ENCODE measurements around the gene TNFRSF25.
A peak's percentile ranks its signal among the peaks of the same experiment; 100 is the strongest.
"Not testable (repeated sequence)": the region's sequence is repeated elsewhere in the genome, so short reads cannot be mapped to it uniquely, and the experiment has no call there.

TNFRSF25 gene

GRCh38 chr1:6435129-6435528, 30.8 kb downstream of the TNFRSF25 start:
- no peak for TF ChIP-seq CTCF (IDR thresholded peaks at IDR 0.05; ENCODE audit: extremely low read depth, missing control alignments)
- no peak for DNase-seq (ENCODE audit: low spot score)

DNA sequence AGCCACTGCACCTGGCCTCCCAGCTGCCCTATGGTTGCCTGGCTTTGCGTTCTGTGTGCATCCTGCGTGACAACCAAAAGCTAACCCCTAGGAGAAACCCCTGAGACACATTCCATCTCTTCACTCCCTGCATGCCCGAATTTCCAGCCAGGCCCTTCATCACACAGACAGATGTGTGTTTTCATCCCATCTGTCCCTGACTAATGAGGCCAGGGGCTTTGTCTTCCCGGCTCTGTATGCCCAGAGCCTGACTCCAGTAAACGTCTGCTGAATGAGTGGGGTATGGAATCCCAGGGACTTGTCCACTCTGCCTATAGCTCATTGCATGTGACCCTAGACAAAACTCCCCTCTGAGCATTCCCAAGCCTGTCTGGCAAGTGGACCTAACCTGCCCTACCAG, 31.8 kb downstream of the TNFRSF25 start:
- no peak for DNase-seq (ENCODE audit: low spot score)
- no peak for TF ChIP-seq CTCF (IDR thresholded peaks at IDR 0.05; ENCODE audit: extremely low read depth, missing control alignments)

DNA sequence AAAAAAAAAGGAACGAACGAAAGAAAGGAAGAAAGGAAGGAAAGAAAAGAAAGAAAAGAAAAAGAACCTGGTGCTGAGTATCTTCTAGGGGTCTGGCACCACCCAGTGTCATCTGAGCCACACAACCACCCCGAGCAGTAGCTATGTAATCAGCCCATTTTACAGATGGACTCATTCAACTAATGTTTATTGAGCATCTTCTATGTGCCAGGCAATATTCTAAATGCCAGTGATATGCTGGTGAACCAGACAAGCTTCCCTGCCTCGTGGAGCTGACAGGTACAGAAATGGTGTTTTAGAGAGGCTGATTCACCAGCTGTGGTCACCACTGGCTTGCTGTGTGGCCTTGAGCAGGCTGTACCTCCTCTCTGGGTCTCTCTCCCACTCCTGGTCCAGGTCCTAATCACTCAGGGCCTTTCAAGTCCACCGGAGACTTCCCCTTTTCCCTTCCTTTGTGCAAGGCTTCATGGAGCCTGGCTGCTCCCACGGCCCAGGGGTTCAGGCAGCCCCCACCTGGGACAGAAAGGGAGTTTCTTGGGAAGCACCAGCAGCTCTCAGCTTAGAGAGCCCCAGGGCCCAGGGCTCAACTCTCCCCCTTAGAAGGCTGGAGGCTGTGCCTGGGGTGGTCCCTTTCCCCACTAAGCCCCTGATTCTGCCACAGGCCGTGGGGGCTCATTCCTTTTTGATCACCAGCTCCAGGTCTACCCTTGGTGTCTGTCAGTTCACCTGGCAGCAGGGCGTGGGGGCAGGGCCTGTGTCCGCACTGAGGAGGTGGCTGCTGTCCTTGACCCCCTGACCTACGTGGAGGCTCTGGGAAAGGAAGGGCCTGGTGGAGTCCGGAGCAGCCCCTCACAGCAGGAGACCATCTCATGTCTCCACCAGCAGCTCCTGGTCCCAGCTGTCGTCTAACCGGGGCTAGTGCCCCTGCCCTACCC, 34.1 kb downstream of the TNFRSF25 start:
- not testable (repeated sequence) for DNase-seq (ENCODE audit: low spot score)

DNA sequence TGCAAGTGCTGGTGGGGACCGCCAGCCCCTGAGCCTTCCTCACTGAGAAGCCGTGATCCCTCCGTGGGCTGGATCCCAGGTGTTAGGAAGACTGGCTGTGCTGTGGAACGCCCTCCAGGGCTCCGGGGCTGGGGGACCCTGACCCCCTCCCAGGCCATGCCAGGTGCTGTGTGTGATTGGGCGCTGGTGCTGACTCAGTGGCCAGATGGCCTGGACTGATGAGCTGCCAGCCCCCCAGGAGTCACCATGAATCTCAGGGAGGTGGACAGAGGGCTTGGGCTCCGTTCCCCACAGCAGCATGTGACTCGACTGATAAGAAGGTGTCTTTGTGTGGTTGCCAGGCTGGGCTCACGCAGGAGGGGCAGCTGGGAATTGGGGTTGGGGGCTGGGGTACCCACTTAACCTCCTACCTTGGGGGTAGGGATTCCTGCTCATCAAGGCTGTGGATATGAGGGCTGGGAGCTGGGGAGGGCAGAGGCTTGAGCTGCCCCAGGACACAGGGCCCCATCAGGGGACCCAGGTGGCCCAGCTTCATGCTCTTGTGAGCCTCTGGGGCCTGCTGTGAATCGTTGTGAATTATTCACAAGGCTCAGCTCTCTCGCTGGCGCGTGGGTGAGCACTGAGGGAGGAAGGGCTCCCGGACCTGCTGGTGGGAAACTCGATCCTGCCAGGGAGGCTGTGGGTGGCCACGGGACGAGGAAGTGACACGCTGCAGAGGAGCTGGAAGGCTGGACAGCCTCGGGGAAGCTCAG, 36.1 kb downstream of the TNFRSF25 start:
- DNase-seq (ENCODE audit: low spot score) = not testable (repeated sequence)

DNA sequence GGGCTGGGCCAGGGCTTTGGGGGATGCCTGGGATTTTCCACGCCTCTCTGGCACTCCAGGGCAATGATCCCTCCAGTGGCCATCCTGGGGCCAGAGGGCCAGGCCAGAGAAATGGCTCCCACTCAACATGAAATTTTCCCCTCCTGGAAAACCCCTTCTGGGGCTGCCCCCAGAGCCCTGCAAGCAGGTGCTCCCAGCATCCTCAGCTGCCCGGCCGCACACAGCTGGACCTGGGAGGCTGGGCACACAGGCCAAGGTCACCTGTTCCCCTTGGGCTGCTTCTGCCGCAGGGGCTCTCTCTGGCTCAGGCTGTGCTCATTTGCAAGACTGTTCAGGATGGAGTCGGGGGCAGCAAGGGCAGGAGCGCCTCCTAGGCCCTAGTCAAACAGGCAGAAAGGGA, 37.5 kb downstream of the TNFRSF25 start:
- DNase-seq (ENCODE audit: low spot score) = not testable (repeated sequence)

GRCh38 chr1:6427441-6428390, 38.3 kb downstream of the TNFRSF25 start:
- no peak for DNase-seq (ENCODE audit: low spot score)
- TF ChIP-seq CTCF (IDR thresholded peaks at IDR 0.05; ENCODE audit: extremely low read depth, missing control alignments) = no peak

- DNase-seq (ENCODE audit: low spot score) = no peak
- TF ChIP-seq CTCF (IDR thresholded peaks at IDR 0.05; ENCODE audit: extremely low read depth, missing control alignments) = no peak
Observed at GRCh38 chr1:6426972-6427350, 39.0 kb downstream of the TNFRSF25 start.

DNA sequence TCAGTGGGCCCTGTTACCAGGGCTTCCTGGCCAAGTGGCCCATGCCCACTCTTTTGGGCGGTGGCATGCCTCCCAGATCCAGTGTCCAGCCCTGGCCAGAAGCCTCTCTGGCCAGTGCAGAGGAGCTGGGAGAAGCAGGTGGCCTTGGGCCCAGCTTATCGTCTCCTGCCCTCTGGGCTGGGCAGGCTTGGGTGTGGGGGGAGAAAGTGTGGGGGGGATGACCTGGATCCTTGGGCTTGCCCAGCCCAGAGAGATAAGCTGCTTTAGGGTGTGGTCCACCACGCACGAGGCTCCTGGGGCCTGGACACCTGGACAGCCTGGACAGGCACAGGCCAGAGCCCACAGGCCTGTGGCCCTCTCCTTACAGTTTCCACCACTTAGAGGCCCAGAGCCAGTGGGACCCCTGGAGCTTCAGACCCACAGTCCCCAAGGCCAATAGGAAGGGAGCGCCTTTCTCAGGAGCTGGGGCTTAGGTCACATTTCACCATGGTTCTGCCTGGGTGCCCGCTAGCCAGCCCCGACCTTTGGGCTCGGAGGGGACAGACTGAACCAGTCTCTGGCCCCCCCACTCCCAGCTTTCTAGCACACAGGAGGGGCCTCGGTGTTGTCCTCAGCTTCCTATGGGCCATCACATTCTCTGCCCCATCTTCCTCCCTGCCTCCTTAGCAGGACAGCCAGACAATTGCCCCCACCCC, 39.5 kb downstream of the TNFRSF25 start:
- DNase-seq (ENCODE audit: low spot score) = peak; percentile 18

More for the DNA sequence above, 39.5 kb downstream of the TNFRSF25 start:
- TF ChIP-seq CTCF (IDR thresholded peaks at IDR 0.05; ENCODE audit: extremely low read depth, missing control alignments) = no peak
